Testis (tissue), 2 donors: Measurements from ENCODE around the gene TSC22D1.

Experiments used
- CTCF ChIP-seq, 3 experiments: fragments of 450-650 bp in 2 of 3; fragments of 200-600 bp in 1 of 3; sonication (generic) in 1 of 3; IDR thresholded peaks; one replicate each; pipeline ENCODE4 v1.5.1; 2016 to 2019; ENCODE audit warnings: antibody characterized with exemption in 3 of 3, mild to moderate bottlenecking in 2 of 3, moderate library complexity in 1 of 3
- POLR2A ChIP-seq: fragments of 450-650 bp; IDR thresholded peaks from one replicate; pipeline ENCODE4 v1.6.1; 2017; ENCODE audit warnings: antibody characterized with exemption, mild to moderate bottlenecking, moderate library complexity

- no peak for TF ChIP-seq CTCF (IDR thresholded peaks at IDR 0.05)
- no peak for TF ChIP-seq POLR2A
Measured at GRCh38 chr13:44406617-44407016, 169.5 kb downstream of the TSC22D1 start.
